Stimulated activated CD4-positive, alpha-beta T cell treated with anti-CD3 and anti-CD28 coated beads, Interleukin-1b, Interleukin-23, amount 100 ng/mL, for 24 hours (primary cell): ENCODE results near the gene OPALIN.

Experiments used
- DNase-seq, 4 experiments: peaks; one replicate each; pipeline ENCODE4 v3.0.0-alpha.2; 2020; ENCODE audit warnings: low read depth in 4 of 4, low spot score in 1 of 4

OPALIN gene

GRCh38 chr10:96374639-96374984 lies 15.8 kb upstream of the OPALIN start:
- no peak for DNase-seq

GRCh38 chr10:96374004-96374403 lies 15.2 kb upstream of the OPALIN start:
- no peak for DNase-seq

GRCh38 chr10:96371356-96371755 lies 12.6 kb upstream of the OPALIN start:
- no peak for DNase-seq

GRCh38 chr10:96370584-96371157 lies 11.9 kb upstream of the OPALIN start:
- DNase-seq, result peak in 3 of 4 experiments; percentile 17 to 21 (median 19)

- no peak for DNase-seq
These were observed 11.2 kb upstream of the OPALIN start for GRCh38 chr10:96369890-96370583.

- DNase-seq, result no peak
These were observed 10.2 kb upstream of the OPALIN start for GRCh38 chr10:96368971-96369370.

- no peak for DNase-seq
These were observed 8.7 kb upstream of the OPALIN start for GRCh38 chr10:96367470-96367869.

- DNase-seq, result no peak
These were observed 7.7 kb upstream of the OPALIN start for GRCh38 chr10:96366508-96366907.

- no peak for DNase-seq
These were observed 6.8 kb upstream of the OPALIN start for GRCh38 chr10:96365571-96365970.

GRCh38 chr10:96360766-96361165 lies 2.0 kb upstream of the OPALIN start:
- no peak for DNase-seq

- DNase-seq, result no peak
These were observed 1.5 kb upstream of the OPALIN start for GRCh38 chr10:96360331-96360730.

GRCh38 chr10:96359616-96360015 lies 814 bp upstream of the OPALIN start:
- no peak for DNase-seq

- no peak for DNase-seq
These were observed 1.7 kb downstream of the OPALIN start for GRCh38 chr10:96357038-96357620.

- DNase-seq, result no peak
These were observed 6.2 kb downstream of the OPALIN start for GRCh38 chr10:96352582-96352981.

- no peak for DNase-seq
These were observed 6.8 kb downstream of the OPALIN start for GRCh38 chr10:96352027-96352426.

GRCh38 chr10:96346295-96346694 lies 12.5 kb downstream of the OPALIN start:
- no peak for DNase-seq

GRCh38 chr10:96345222-96345621 lies 13.6 kb downstream of the OPALIN start:
- DNase-seq, result no peak

- no peak for DNase-seq
These were observed 14.6 kb downstream of the OPALIN start for GRCh38 chr10:96344178-96344577.

GRCh38 chr10:96342402-96342801 lies 16.4 kb downstream of the OPALIN start:
- no peak for DNase-seq

- no peak for DNase-seq
These were observed 17.3 kb downstream of the OPALIN start for GRCh38 chr10:96341219-96342182.
